C4-2B (cell line): Measurements from ENCODE around the gene ROPN1B.

Source experiments
- CTCF ChIP-seq: fragments of 450-650 bp; conservative IDR thresholded peaks from 2 replicates; pipeline ENCODE4 v1.5.1; 2017; ENCODE audit warnings: mild to moderate bottlenecking
- ZFX ChIP-seq: fragments of 450-650 bp; IDR thresholded peaks from 2 replicates; pipeline ENCODE4 v1.6.1; 2017

DNA sequence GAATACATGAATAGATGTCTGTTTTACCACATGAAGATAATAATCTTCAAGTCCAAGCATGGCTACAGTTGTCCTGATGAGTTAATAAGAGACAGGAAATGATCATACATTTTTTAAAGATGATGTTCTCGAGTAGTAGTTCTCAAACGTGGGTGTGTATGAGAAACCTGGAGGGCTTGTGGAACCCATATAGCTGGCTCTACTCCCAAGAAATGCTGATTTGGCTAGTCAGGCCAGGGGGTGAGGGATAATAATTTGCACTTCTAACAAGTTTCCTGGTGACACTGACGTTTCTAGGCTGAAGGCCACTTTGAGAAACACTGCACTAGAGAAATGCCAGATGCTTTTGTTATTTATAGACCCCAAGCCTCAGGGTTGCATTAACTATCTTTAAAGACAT lies 37.0 kb downstream of the ROPN1B start:
- no peak for TF ChIP-seq CTCF
- no peak for TF ChIP-seq ZFX
